Kidney (tissue), 14 donors: Measurements from ENCODE around the gene SGIP1. TPM values are rescaled to one million over a fixed set of nuclear protein-coding genes. Genes with fewer than 3 reads are reported as not detected.
A peak's percentile ranks its signal among the peaks of the same experiment; 100 is the strongest.

Experiments used
- DNase-seq, 5 donors: peaks; one replicate each; pipeline ENCODE4 v3.0.0-alpha.2; 2013 to 2020
- FAIRE-seq: peaks from 2 replicates; lab custom pipeline; 2012; peaks lifted over from hg19 to GRCh38; lab: Jason Lieb, UNC
- H3K27ac ChIP-seq, 2 donors: one replicate each; pipeline ENCODE4 v1.7.0; 2013; ENCODE audit warnings: low read depth in 2 of 2, low read length in 2 of 2, inconsistent platforms in 1 of 2
- H3K27me3 ChIP-seq: one replicate; pipeline ENCODE4 v1.7.1; 2013; ENCODE audit warnings: low read length, inconsistent platforms; ENCODE audit not compliant: control insufficient read depth, insufficient read depth
- H3K36me3 ChIP-seq, 3 donors: one replicate each; pipeline versions ENCODE4 v1.7.0 to v1.7.1; 2013; ENCODE audit warnings: low read length in 3 of 3, control low read depth in 1 of 3, inconsistent platforms in 1 of 3; ENCODE audit not compliant: insufficient read depth in 3 of 3, control insufficient read depth in 2 of 3
- H3K4me1 ChIP-seq, 3 donors: one replicate each; pipeline versions ENCODE4 v1.7.0 to v1.7.1; 2013; ENCODE audit warnings: low read length in 3 of 3, inconsistent platforms in 1 of 3, low read depth in 1 of 3; ENCODE audit not compliant: control insufficient read depth in 2 of 3, insufficient read depth in 2 of 3
- H3K4me3 ChIP-seq, 3 donors: one replicate each; pipeline versions ENCODE4 v1.7.0 to v1.8.1; 2013; ENCODE audit warnings: low read length in 3 of 3, control low read depth in 1 of 3, inconsistent platforms in 1 of 3
- H3K9ac ChIP-seq, 3 donors: one replicate each; pipeline versions ENCODE4 v1.7.0 to v1.7.1; 2013; ENCODE audit warnings: low read length in 3 of 3, control low read depth in 1 of 3, inconsistent platforms in 1 of 3
- H3K9me3 ChIP-seq, 3 donors: one replicate each; pipeline versions ENCODE4 v1.7.0 to v1.7.1; 2013; ENCODE audit warnings: low read length in 3 of 3, control low read depth in 1 of 3, inconsistent platforms in 1 of 3; ENCODE audit not compliant: control insufficient read depth in 2 of 3, insufficient read depth in 1 of 3
- intact Hi-C: fragments of 100-400 bp; cut with DNase I; formaldehyde crosslinking; loops from one replicate; pipeline ENCODE4 v1.11.1; 2022
- polyA plus RNA-seq: library from polyadenylated mRNA; stranded (reverse); fragments of 350-450 nt; fragmentation: Illumina TruSeq; extraction: RNeasy Lipid Tissue Mini Kit (QIAGEN cat#74804); gene quantifications from one replicate; pipeline ENCODE4 v1.2.3, GENCODE V29; 2014; ENCODE audit warnings: low read depth, low replicate concordance; ENCODE audit not compliant: insufficient read depth
- total RNA-seq: library from RNA; stranded (reverse); fragmentation: NEBNext Ultra II Directional; extraction: Animal tissue kit (Norgen Biotek cat#: 25700); gene quantifications from one replicate; pipeline ENCODE4 v1.2.1, GENCODE V29; 2021
- TF ChIP-seq, protein P1 (sequence below): IDR thresholded peaks from 3 replicates; pipeline ENCODE4 v1.5.1; 2012; ENCODE audit warnings: mild to moderate bottlenecking, moderate library complexity, borderline replicate concordance; ENCODE audit not compliant: insufficient read depth; ENCODE audit errors: extremely low read depth
- donor health status: control.
- donor health status: control.
- donor health status: control.
- donor health status: control.
- donor health status: control.
- donor health status: DM: yes; HTN: yes; CAD: no.
- donor health status: Normal renal cell carcinoma (clear cell type).

Gene SGIP1
- total and polyA plus RNA-seq, 2 donors from 2014 or later, result 8.3 to 11.2 TPM

DNA sequence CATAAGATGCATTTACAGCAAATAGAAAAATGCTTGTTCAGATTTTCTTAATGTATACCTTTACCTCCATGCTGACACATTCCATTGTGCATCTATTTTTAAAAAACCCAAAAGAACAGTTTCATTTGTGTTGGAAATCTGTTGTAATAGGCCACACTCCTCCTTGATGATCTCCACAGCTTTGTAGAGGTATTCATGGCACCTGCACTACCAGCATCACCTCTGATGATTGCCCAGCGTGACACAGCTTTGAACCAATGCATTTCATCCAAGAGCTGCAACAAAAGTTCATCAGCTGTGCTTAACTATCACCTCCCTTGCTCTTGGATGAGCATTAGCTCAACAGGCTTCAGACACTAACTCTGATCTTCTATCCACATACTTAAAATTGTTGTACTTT, 226.6 kb downstream of the SGIP1 start:
- no peaks in the 10 kb centered on the region for H3K27me3 ChIP-seq
- no peaks in the 10 kb centered on the region for H3K9me3 ChIP-seq
- no peaks in the 10 kb centered on the region for H3K4me1 ChIP-seq
- FAIRE-seq, result no peak
- no peak overlapping the region for H3K9ac ChIP-seq
- H3K4me3 ChIP-seq, result no peak overlapping the region
- H3K27ac ChIP-seq, result no peak overlapping the region
- intact Hi-C loops, result no loop called here
- no peaks in the 10 kb centered on the region for H3K36me3 ChIP-seq
- TF ChIP-seq, protein P1, sequence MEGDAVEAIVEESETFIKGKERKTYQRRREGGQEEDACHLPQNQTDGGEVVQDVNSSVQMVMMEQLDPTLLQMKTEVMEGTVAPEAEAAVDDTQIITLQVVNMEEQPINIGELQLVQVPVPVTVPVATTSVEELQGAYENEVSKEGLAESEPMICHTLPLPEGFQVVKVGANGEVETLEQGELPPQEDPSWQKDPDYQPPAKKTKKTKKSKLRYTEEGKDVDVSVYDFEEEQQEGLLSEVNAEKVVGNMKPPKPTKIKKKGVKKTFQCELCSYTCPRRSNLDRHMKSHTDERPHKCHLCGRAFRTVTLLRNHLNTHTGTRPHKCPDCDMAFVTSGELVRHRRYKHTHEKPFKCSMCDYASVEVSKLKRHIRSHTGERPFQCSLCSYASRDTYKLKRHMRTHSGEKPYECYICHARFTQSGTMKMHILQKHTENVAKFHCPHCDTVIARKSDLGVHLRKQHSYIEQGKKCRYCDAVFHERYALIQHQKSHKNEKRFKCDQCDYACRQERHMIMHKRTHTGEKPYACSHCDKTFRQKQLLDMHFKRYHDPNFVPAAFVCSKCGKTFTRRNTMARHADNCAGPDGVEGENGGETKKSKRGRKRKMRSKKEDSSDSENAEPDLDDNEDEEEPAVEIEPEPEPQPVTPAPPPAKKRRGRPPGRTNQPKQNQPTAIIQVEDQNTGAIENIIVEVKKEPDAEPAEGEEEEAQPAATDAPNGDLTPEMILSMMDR, result no peak
- DNase-seq, result no peak

DNA sequence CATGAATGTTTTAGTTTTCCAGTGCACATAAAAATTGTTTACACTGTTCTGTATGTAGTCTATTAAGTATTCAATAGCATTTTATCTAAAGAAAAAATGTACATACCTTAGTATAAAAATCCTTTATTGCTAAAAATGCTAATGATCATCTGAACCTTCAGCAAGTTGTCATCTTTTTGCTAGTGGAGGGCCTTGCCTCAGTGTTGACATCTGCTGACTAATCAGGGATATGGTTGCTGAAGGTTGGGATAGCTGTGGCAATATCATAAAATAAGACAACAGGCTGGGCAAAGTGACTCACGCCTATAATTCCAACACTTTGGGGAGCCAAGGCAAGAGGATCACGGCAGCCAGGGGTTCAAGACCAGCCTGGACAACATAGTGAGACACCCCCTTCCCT, 227.3 kb downstream of the SGIP1 start:
- no peak overlapping the region for H3K9ac ChIP-seq
- TF ChIP-seq, protein P1, result no peak
- H3K27ac ChIP-seq, result no peak overlapping the region
- H3K4me1 ChIP-seq, result no peaks in the 10 kb centered on the region
- H3K27me3 ChIP-seq, result no peaks in the 10 kb centered on the region
- no peak overlapping the region for H3K4me3 ChIP-seq
- no peak for FAIRE-seq
- DNase-seq, result no peak
- H3K36me3 ChIP-seq, result no peaks in the 10 kb centered on the region
- H3K9me3 ChIP-seq, result no peaks in the 10 kb centered on the region
- intact Hi-C loops, result no loop called here

DNA sequence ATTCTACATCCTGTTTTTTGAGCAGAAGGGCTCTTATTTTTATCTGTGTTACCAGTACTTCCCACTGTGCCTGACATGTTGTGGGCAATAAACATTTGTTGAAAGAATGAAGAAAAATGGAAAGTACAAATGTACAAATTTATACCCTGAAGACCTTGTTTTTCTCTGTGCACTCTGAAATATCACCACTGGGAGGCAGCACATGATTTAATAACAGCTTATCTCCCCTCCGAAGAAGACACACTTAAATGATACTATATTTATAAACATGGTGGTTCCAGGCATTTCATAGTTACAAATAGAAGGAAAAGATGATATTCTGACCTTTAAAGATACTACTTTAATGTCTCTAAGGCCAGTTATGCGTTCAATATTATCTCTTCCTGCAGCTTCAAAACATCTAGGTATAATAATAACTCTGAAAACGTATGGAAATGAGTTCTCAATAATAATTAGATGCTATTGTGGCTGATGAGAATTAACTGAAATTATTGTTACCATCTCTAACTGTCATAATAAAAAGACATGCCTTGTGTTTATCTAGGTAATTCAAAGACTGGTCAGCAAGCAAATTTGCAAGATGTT, 231.1 kb downstream of the SGIP1 start:
- H3K36me3 ChIP-seq, result no peaks in the 10 kb centered on the region
- no peaks in the 10 kb centered on the region for H3K4me1 ChIP-seq
- intact Hi-C loops, result no loop called here
- DNase-seq (peak in 3 of 5 donors; percentile 25 to 64 (median 40)), FAIRE-seq (peak; percentile 59)
- no peak overlapping the region for H3K4me3 ChIP-seq
- no peaks in the 10 kb centered on the region for H3K27me3 ChIP-seq
- H3K9me3 ChIP-seq, result no peaks in the 10 kb centered on the region
- H3K27ac ChIP-seq, result no peak overlapping the region
- H3K9ac ChIP-seq, result no peak overlapping the region
- TF ChIP-seq, protein P1, result peak; percentile 59

DNA sequence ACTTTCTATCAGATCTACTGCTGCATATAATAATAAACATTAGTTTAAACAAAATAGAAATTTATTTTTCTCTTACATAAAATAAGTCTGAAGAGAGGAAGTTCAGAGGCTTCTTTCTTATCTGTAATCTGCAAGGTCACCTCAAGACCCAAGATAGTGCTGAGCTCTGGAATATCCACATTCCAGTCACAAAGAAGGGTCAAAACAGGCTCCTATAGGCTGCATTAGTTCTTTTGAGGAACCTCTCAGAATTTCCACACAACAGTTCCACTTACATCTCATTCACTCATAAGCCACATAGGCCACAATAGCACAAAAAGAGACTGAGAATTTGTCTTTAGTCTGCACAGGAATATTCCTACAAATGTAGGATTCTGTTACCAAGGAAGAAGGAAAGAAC, 233.7 kb downstream of the SGIP1 start:
- FAIRE-seq, result no peak
- no peaks in the 10 kb centered on the region for H3K27me3 ChIP-seq
- no peaks in the 10 kb centered on the region for H3K36me3 ChIP-seq
- H3K4me3 ChIP-seq, result no peak overlapping the region
- H3K9me3 ChIP-seq, result no peaks in the 10 kb centered on the region
- H3K4me1 ChIP-seq, result no peaks in the 10 kb centered on the region
- TF ChIP-seq, protein P1, result no peak
- H3K9ac ChIP-seq, result no peak overlapping the region
- no peak for DNase-seq
- H3K27ac ChIP-seq, result no peak overlapping the region
- intact Hi-C loops, result no loop called here
